Measurements from ENCODE around the gene PTBP1.

The PTBP1 gene

GRCh38 chr19:795691-796581 lies 1.3 kb upstream of the PTBP1 start:
- no peak for DNase-seq (ENCODE audit: low read depth in 1 of 2, low spot score in 1 of 2)

GRCh38 chr19:797528-798414 lies 519 bp downstream of the PTBP1 start:
- peak; percentile 68 to 82 for DNase-seq (ENCODE audit: low read depth in 1 of 2, low spot score in 1 of 2)

DNA sequence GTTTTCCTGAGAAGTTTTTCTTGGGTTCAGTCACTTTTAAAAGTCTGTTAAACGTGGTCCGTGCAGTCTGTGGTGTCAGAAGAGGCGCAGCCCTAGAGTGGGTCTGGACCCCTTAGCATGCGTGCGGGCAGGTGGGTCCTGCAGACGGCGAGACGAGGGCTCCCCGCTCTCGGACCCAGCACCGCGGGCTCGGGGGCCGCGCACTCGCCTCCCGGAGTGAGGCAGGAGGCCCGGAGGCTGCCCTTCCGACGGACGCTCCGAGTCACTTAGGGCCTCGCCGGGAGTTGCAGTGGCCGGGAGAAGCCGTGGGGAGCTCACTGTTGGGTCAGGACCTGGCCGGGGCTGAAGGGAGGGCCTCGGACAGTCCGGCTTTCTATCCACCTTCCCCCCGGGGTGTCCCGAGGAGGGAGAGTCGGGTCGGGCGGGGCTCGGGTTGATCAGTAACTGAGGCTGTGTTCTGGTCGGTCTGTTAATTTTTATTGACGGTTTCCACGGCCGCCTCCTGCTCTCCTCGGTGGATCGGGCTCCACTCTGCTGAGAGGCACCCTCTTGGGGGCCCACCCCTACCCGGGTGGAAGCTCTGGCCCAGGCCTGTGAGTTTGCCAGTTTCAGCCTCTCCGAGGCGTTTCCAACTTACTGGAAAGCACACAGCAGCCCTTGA lies 1.3 kb downstream of the PTBP1 start:
- DNase-seq (ENCODE audit: low read depth in 1 of 2, low spot score in 1 of 2): no peak

DNA sequence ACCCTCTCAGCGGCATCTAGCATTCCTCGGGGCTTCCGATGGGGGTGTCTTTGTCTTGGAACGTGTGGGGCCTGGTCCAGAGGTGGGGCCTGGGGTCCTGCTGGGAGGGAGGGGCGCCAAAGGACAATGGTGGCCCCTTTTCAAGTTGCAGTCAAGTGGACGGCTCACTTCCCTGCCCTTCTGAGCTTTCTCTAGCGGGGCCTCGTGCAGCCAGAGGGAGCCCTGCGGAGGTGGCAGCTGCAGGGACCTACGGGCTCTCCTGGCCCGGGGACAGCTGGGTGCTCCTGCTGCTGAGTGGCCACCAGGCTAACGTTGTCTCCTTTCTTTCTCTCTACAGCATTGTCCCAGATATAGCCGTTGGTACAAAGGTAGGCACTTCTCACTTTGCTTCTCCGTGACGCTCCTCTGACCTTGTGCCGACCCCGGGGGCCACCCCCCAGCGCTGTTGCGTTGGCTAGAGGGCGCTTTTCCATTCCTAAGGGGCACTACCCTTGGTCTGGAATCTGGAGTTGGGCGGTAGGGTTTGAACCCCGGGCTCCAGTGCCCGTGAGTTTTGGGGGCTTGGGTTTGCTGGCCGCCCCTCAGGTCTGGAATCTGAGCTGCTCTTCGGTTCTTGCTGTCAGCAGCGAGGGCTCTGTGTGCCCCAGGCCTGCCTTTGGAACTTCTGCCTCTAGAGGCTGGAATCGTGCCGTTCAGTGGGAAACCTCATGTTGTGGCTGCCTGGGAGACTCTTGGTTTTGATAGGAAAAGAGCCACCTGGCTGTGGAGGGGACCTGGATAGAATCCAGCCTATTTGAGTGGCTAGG lies 2.0 kb downstream of the PTBP1 start:
- DNase-seq (ENCODE audit: low read depth in 1 of 2, low spot score in 1 of 2): no peak

- DNase-seq (ENCODE audit: low read depth in 1 of 2, low spot score in 1 of 2): no peak
These were observed 3.2 kb downstream of the PTBP1 start for GRCh38 chr19:800360-801029.

- DNase-seq (ENCODE audit: low read depth in 1 of 2, low spot score in 1 of 2): no peak
These were observed 4.0 kb downstream of the PTBP1 start for GRCh38 chr19:801030-801860.

- no peak for DNase-seq (ENCODE audit: low read depth in 1 of 2, low spot score in 1 of 2)
These were observed 4.7 kb downstream of the PTBP1 start for GRCh38 chr19:801861-802497.

GRCh38 chr19:802498-803098 lies 5.3 kb downstream of the PTBP1 start:
- no peak for DNase-seq (ENCODE audit: low read depth in 1 of 2, low spot score in 1 of 2)

GRCh38 chr19:803099-803561 lies 5.9 kb downstream of the PTBP1 start:
- no peak for DNase-seq (ENCODE audit: low read depth in 1 of 2, low spot score in 1 of 2)

DNA sequence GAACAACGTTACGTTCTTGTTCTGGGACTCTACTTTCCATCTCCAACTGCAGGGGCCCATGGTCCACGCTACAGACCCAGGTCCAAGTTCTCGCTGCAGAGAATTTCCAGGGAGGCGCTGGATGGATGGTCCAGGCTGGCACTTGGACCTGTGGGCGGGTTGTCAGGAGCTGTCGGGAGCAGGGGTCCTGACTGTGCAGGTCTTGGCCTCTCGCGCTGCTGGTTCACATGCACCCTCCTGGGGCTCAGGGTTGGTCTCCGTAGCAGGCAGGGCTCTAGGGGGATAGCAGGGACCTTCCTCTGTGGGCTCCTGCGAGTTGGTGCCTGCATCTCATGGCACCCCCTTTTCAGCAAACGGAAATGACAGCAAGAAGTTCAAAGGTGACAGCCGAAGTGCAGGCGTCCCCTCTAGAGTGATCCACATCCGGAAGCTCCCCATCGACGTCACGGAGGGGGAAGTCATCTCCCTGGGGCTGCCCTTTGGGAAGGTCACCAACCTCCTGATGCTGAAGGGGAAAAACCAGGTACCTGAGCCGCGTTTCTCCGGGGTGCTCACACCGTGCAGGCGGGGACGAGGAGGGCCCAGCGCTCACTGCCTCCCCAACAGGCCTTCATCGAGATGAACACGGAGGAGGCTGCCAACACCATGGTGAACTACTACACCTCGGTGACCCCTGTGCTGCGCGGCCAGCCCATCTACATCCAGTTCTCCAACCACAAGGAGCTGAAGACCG lies 6.6 kb downstream of the PTBP1 start:
- no peak for DNase-seq (ENCODE audit: low read depth in 1 of 2, low spot score in 1 of 2)

DNA sequence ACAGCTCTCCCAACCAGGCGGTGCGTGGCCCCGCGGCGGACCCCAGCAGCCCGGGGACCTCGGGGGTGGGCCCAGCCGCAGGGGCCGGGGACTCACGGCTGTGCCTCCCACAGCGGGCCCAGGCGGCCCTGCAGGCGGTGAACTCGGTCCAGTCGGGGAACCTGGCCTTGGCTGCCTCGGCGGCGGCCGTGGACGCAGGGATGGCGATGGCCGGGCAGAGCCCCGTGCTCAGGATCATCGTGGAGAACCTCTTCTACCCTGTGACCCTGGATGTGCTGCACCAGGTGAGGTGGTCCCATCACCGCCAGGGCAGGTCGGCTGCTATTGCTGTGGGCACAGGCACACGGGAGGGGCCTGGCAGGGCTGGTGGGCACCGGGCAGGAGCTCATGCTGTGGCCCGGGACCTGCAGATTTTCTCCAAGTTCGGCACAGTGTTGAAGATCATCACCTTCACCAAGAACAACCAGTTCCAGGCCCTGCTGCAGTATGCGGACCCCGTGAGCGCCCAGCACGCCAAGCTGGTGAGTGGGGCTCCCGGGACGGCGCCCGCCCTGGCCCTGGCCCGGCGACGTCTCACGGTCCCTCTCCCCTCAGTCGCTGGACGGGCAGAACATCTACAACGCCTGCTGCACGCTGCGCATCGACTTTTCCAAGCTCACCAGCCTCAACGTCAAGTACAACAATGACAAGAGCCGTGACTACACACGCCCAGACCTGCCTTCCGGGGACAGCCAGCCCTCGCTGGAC lies 7.3 kb downstream of the PTBP1 start:
- no peak for DNase-seq (ENCODE audit: low read depth in 1 of 2, low spot score in 1 of 2)

GRCh38 chr19:805166-805551 lies 7.9 kb downstream of the PTBP1 start:
- no peak for DNase-seq (ENCODE audit: low read depth in 1 of 2, low spot score in 1 of 2)

GRCh38 chr19:805600-806550 lies 8.6 kb downstream of the PTBP1 start:
- DNase-seq (ENCODE audit: low read depth in 1 of 2, low spot score in 1 of 2): no peak

GRCh38 chr19:806815-807421 lies 9.7 kb downstream of the PTBP1 start:
- DNase-seq (ENCODE audit: low read depth in 1 of 2, low spot score in 1 of 2): no peak

DNA sequence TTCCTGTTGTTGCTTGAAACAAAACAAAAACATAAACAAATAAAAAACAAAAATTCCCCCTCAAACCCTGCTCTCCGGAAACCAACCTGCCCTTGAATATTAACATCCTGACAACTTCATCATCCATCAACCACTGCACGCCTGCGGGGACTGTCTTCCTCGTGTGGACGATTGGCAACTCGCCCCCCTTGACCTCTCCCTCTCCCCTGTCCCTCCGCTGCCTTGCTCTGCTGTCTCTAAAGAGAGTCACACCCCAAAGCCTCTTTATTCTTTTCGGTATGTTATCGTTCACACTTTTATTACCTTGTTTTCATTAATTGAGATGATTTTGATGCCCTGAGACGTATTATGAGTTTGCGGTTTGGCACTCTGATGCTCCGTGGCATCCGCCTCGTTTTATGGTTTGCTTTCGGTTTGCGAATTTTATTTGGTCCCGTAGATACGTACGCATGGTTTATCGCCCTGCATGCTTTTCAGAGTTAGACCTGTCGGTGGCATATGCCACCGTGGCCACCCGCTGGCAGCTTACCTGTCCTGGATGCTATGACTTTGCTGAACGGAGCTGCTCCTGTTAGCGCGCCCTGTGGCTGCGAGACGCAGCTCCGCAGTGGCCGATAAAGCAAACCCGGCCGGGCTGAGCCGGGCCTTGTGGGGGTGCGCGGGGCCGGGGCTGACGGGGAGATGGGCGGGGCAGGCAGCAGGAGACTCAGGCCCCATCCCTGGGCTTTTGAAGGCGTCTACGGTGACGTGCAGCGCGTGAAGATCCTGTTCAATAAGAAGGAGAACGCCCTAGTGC lies 10.6 kb downstream of the PTBP1 start:
- DNase-seq (ENCODE audit: low read depth in 1 of 2, low spot score in 1 of 2): no peak
